AG04450 (cell line): ENCODE data around the gene ZKSCAN1. TPM values are rescaled to one million over a fixed set of nuclear protein-coding genes. Genes with fewer than 3 reads are reported as not detected.
A peak's percentile ranks its signal among the peaks of the same experiment; 100 is the strongest.
"Not testable (repeated sequence)": the region's sequence is repeated elsewhere in the genome, so short reads cannot be mapped to it uniquely, and the experiment has no call there.

ENCODE experiments used
- CTCF ChIA-PET: fragments of 300-600, 350-600 bp; formaldehyde crosslinking; extraction: SDS; loops from one replicate; lab custom pipeline; 2022; ENCODE audit warnings: antibody characterized with exemption, inconsistent platforms; lab: Charles Lee
- POLR2A ChIA-PET: fragments of 350-600 bp; formaldehyde crosslinking; extraction: SDS; loops from one replicate; lab custom pipeline; 2021; ENCODE audit warnings: antibody characterized with exemption, inconsistent platforms; lab: Yijun Ruan, JAX
- DNase-seq: peaks from one replicate; pipeline ENCODE4 v3.0.0-alpha.2; 2011; ENCODE audit warnings: low read depth, low spot score
- H3K27ac ChIP-seq: one replicate; pipeline ENCODE4 v1.5.1; 2012; ENCODE audit warnings: low read depth, low read length, control low read depth
- H3K27me3 ChIP-seq: one replicate; pipeline ENCODE4 v1.6.0; 2012; ENCODE audit warnings: low read length; ENCODE audit not compliant: control insufficient read depth, insufficient read depth
- H3K4me3 ChIP-seq: 2 replicates; pipeline ENCODE4 v1.5.1; 2011; ENCODE audit warnings: mild to moderate bottlenecking, low read depth, low read length, control low read depth
- H3K9me3 ChIP-seq: 2 replicates; pipeline ENCODE4 v1.5.1; 2012; ENCODE audit warnings: low read length; ENCODE audit not compliant: control insufficient read depth, insufficient read depth
- polyA minus RNA-seq: library from RNA; depleted of rRNA, polyadenylated mRNA; stranded (reverse); fragments of >200 nt; gene quantifications from 2 replicates; pipeline ENCODE4 v1.2.3, GENCODE V29; 2011; rRNA and poly(A)+ RNA removed
- polyA plus RNA-seq: library from polyadenylated mRNA; depleted of rRNA; stranded (reverse); fragments of >200 nt; gene quantifications from 2 replicates; pipeline ENCODE4 v1.2.3, GENCODE V29; 2011; rRNA removed
- TF ChIP-seq, protein P1 (sequence below): IDR thresholded peaks from 2 replicates; pipeline ENCODE4 v1.5.1; 2011; ENCODE audit warnings: low read depth, low read length, control low read depth, inconsistent platforms

Gene ZKSCAN1
- polyA plus RNA-seq (36.8 and 42.7 TPM in 2 replicates), polyA minus RNA-seq (120 and 151 TPM in 2 replicates)

- Histone ChIP-seq H3K27ac (peak within 1 kb of the TSS; percentile 78), H3K4me3 (peak within 1 kb of the TSS; percentile 71), H3K27me3 (peaks cover 3% of the 10 kb centered on the region), H3K9me3 (no peaks in the 10 kb centered on the region; the same call in 1 of the 2 replicates)
- TF ChIP-seq, protein P1, sequence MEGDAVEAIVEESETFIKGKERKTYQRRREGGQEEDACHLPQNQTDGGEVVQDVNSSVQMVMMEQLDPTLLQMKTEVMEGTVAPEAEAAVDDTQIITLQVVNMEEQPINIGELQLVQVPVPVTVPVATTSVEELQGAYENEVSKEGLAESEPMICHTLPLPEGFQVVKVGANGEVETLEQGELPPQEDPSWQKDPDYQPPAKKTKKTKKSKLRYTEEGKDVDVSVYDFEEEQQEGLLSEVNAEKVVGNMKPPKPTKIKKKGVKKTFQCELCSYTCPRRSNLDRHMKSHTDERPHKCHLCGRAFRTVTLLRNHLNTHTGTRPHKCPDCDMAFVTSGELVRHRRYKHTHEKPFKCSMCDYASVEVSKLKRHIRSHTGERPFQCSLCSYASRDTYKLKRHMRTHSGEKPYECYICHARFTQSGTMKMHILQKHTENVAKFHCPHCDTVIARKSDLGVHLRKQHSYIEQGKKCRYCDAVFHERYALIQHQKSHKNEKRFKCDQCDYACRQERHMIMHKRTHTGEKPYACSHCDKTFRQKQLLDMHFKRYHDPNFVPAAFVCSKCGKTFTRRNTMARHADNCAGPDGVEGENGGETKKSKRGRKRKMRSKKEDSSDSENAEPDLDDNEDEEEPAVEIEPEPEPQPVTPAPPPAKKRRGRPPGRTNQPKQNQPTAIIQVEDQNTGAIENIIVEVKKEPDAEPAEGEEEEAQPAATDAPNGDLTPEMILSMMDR, result no peak
- DNase-seq, result peak; percentile 81
- POLR2A ChIA-PET, result interaction anchor here (0.6 to 1.0 kb wide), 6 partner anchors 11 to 64 kb away, joined by 3 to 5 read pairs (median 3); partner anchors contain the start of gene ZSCAN21
- CTCF ChIA-PET, result interaction anchor here (0.6 to 1.5 kb wide), 6 partner anchors 24 to 116 kb away, joined by 3 to 11 read pairs (median 4); no protein-coding TSS in a partner anchor
These were observed at the start of gene ZKSCAN1 for GRCh38 chr7:100015232-100016214. Gene ZKSCAN1, plus strand, starts transcription at chr7:100015596. Its CDS starts 7,911 bp downstream, at chr7:100023507.

DNA sequence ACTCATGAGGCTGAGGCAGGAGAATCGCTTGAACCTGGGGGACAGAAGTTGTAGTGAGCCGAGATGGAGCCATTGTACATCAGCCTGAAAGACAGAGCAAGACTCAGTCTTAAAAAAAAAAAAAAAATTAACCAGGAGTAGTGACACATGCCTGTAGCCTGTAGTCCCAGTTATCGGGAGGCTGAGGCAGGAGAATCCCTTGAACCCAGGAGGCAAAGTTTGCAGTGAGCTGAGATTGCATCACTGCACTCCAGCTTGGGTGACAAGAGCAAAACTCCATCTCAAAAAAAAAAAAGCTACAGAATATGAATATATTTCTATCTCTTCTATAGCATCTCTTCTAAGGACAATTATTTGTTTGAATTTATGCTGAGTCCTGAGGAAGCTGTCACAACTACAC, 46.1 kb upstream of the ZKSCAN1 start:
- peaks cover 21% of the 10 kb centered on the region for H3K27me3 ChIP-seq
- ChIA-PET CTCF (interaction anchor here (0.9 kb wide), 1 partner anchor 56 kb away, joined by 3 read pairs; no protein-coding TSS in a partner anchor), POLR2A (no interaction called here)
- TF ChIP-seq, protein P1, result no peak
- DNase-seq, result no peak
- H3K9me3 ChIP-seq, result no peaks in the 10 kb centered on the region
- no peak overlapping the region for H3K4me3 ChIP-seq
- H3K27ac ChIP-seq, result no peak overlapping the region

DNA sequence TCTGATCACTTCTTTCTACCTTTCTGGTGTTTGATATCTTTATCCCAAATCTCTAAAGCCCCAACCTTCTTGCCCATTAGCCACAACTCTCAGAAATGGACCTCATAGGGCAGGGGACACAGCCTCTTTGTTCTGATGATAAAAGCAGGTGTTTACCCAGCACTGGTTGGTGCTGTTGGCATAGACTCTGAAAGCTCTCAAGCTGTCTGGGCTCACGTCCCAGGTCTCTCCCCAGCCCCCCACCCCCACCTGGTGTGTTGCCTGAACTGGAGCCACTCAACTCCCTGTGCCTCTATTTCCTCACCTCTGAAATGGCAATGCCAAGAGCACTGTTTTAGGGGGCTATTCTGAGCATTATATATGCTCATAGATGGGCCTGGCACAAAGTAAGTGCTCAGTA, 45.6 kb upstream of the ZKSCAN1 start:
- DNase-seq, H3K9me3 ChIP-seq, POLR2A ChIA-PET, H3K4me3 ChIP-seq, H3K27ac ChIP-seq: not testable (repeated sequence)
- peaks cover 21% of the 10 kb centered on the region for H3K27me3 ChIP-seq
- CTCF ChIA-PET, result interaction anchor here (0.9 kb wide), 1 partner anchor 56 kb away, joined by 3 read pairs; no protein-coding TSS in a partner anchor

GRCh38 chr7:99971242-99971641, 44.2 kb upstream of the ZKSCAN1 start:
- H3K27ac ChIP-seq, result no peak overlapping the region
- CTCF ChIA-PET, result no interaction called here
- no peak overlapping the region for H3K4me3 ChIP-seq
- H3K9me3 ChIP-seq, result no peaks in the 10 kb centered on the region
- TF ChIP-seq, protein P1, result no peak
- POLR2A ChIA-PET, result no interaction called here
- no peak for DNase-seq
- peaks cover 20% of the 10 kb centered on the region for H3K27me3 ChIP-seq

DNA sequence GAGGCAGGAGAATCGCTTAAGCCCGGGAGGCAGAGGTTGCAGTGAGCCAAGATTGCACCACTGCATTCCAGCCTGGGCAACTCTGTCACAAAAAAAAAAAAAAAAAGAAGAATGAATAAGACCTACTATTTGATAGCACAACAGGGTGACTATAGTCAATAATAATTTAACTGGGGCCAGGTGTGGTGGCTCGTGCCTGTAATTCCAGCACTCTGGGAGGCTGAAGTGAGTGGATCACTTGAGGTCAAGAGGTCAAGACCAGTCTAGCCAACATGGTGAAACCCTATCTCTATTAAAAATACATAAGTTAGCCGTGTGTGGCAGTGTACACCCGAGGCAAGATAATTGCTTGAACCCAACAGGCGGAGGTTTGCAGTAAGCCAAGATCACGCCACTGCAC, 41.6 kb upstream of the ZKSCAN1 start:
- H3K27me3 ChIP-seq, result peaks cover 18% of the 10 kb centered on the region
- CTCF ChIA-PET, POLR2A ChIA-PET: not testable (repeated sequence)

More for the DNA sequence above, 41.6 kb upstream of the ZKSCAN1 start:
- DNase-seq, H3K9me3 ChIP-seq, H3K27ac ChIP-seq, H3K4me3 ChIP-seq: not testable (repeated sequence)
